H9 (cell line): ENCODE measurements around the gene PTPN11. TPM values are rescaled to one million over a fixed set of nuclear protein-coding genes. Genes with fewer than 3 reads are reported as not detected.

ENCODE experiments used
- DNase-seq: peaks from one replicate; pipeline ENCODE4 v3.0.0-alpha.2; 2017
- H2AFZ ChIP-seq: one replicate; pipeline ENCODE4 v1.6.1; 2013; ENCODE audit warnings: mild to moderate bottlenecking, low read length, control low read depth, moderate library complexity
- H2AK5ac ChIP-seq: 2 replicates; pipeline ENCODE4 v1.6.1; 2013; ENCODE audit warnings: low read length, control low read depth, mixed read lengths; ENCODE audit not compliant: insufficient read length
- H2BK120ac ChIP-seq: one replicate; pipeline ENCODE4 v1.6.1; 2013; ENCODE audit warnings: low read depth, mild to moderate bottlenecking, low read length, control low read depth, inconsistent platforms; ENCODE audit not compliant: poor library complexity, severe bottlenecking
- H2BK12ac ChIP-seq: 2 replicates; pipeline ENCODE4 v1.6.1; 2013; ENCODE audit warnings: low read length, control low read depth, mixed read lengths, low read depth; ENCODE audit not compliant: insufficient read length
- H2BK15ac ChIP-seq: 2 replicates; pipeline ENCODE4 v1.6.1; 2013; ENCODE audit warnings: low read depth, low read length, control low read depth
- H2BK20ac ChIP-seq: one replicate; pipeline ENCODE4 v1.6.1; 2013; ENCODE audit warnings: low read depth, mild to moderate bottlenecking, low read length, control low read depth, inconsistent platforms; ENCODE audit not compliant: poor library complexity, severe bottlenecking
- H2BK5ac ChIP-seq: 2 replicates; pipeline ENCODE4 v1.6.1; 2013; ENCODE audit warnings: low read length, control low read depth, mixed read lengths; ENCODE audit not compliant: insufficient read length
- H3K14ac ChIP-seq: 2 replicates; pipeline ENCODE4 v1.6.1; 2013; ENCODE audit warnings: low read length, control low read depth; ENCODE audit not compliant: insufficient read depth
- H3K18ac ChIP-seq: 2 replicates; pipeline ENCODE4 v1.6.1; 2013; ENCODE audit warnings: low read depth, mild to moderate bottlenecking, mixed read lengths, low read length, control low read depth; ENCODE audit not compliant: insufficient read length
- H3K23ac ChIP-seq: 2 replicates; pipeline ENCODE4 v1.6.1; 2013; ENCODE audit warnings: low read length, control low read depth, mixed read lengths, low read depth; ENCODE audit not compliant: insufficient read length
- H3K23me2 ChIP-seq: 2 replicates; pipeline ENCODE4 v1.6.1; 2013; ENCODE audit warnings: low read depth, mild to moderate bottlenecking, mixed read lengths, low read length, control low read depth; ENCODE audit not compliant: insufficient read length, poor library complexity, severe bottlenecking
- H3K27ac ChIP-seq: 2 replicates; pipeline ENCODE4 v1.5.1; 2013; ENCODE audit warnings: low read length, control low read depth, mixed read lengths, low read depth; ENCODE audit not compliant: insufficient read length
- H3K27me3 ChIP-seq: 2 replicates; pipeline ENCODE4 v1.6.1; 2013; ENCODE audit warnings: low read length, control low read depth, inconsistent platforms; ENCODE audit not compliant: insufficient read depth
- H3K4ac ChIP-seq: 2 replicates; pipeline ENCODE4 v1.6.1; 2013; ENCODE audit warnings: low read depth, mild to moderate bottlenecking, control low read depth, inconsistent platforms, low read length, moderate library complexity
- H3K4me1 ChIP-seq: 2 replicates; pipeline ENCODE4 v1.6.1; 2013; ENCODE audit warnings: low read length, control low read depth, inconsistent platforms; ENCODE audit not compliant: insufficient read depth
- H3K4me2 ChIP-seq: 2 replicates; pipeline ENCODE4 v1.6.1; 2013; ENCODE audit warnings: low read length, control low read depth, mixed read lengths; ENCODE audit not compliant: insufficient read length, insufficient read depth
- H3K56ac ChIP-seq: 2 replicates; pipeline ENCODE4 v1.6.1; 2013; ENCODE audit warnings: low read depth, mild to moderate bottlenecking, mixed read lengths, low read length, control low read depth; ENCODE audit not compliant: insufficient read length
- H3K79me1 ChIP-seq: 2 replicates; pipeline ENCODE4 v1.6.1; 2013; ENCODE audit warnings: low read depth, mild to moderate bottlenecking, moderate library complexity, low read length, control low read depth, inconsistent platforms; ENCODE audit not compliant: insufficient read depth, poor library complexity, severe bottlenecking
- H3K79me2 ChIP-seq: 2 replicates; pipeline ENCODE4 v1.6.1; 2013; ENCODE audit warnings: low read length, control low read depth, inconsistent platforms; ENCODE audit not compliant: insufficient read depth
- H3K9ac ChIP-seq: 2 replicates; pipeline ENCODE4 v1.6.1; 2013; ENCODE audit warnings: low read length, control low read depth, mixed read lengths; ENCODE audit not compliant: insufficient read length; ENCODE audit errors: extremely low read depth
- H3K9me3 ChIP-seq: one replicate; pipeline ENCODE4 v1.6.1; 2013; ENCODE audit warnings: low read depth, low read length, inconsistent platforms; ENCODE audit not compliant: control insufficient read depth
- H3T11ph ChIP-seq: one replicate; pipeline ENCODE4 v1.6.1; 2013; ENCODE audit warnings: mild to moderate bottlenecking, low read length, control low read depth, inconsistent platforms
- H4K20me1 ChIP-seq: one replicate; pipeline ENCODE4 v1.6.1; 2013; ENCODE audit not compliant: control insufficient read depth, insufficient read length, insufficient read depth
- H4K5ac ChIP-seq: 2 replicates; pipeline ENCODE4 v1.6.1; 2013; ENCODE audit warnings: low read depth, mild to moderate bottlenecking, mixed read lengths, low read length, control low read depth; ENCODE audit not compliant: insufficient read length
- H4K8ac ChIP-seq: replicated peaks from 2 replicates; pipeline ENCODE4 v1.6.1; 2013; ENCODE audit warnings: low read length, control low read depth, mixed read lengths, low read depth; ENCODE audit not compliant: insufficient read length
- H4K91ac ChIP-seq: 2 replicates; pipeline ENCODE4 v1.6.1; 2013; ENCODE audit warnings: low read depth, mild to moderate bottlenecking, moderate library complexity, mixed read lengths, low read length, control low read depth; ENCODE audit not compliant: insufficient read length
- H3K27ac Mint-ChIP-seq, 3 experiments: 2 replicates in 2 of 3; 3 replicates in 1 of 3; pipeline ENCODE4 v1.8.0; 2020 to 2021; ENCODE audit warnings: mixed read lengths in 3 of 3, mild to moderate bottlenecking in 1 of 3, moderate library complexity in 1 of 3
- H3K27me3 Mint-ChIP-seq: 2 replicates; pipeline ENCODE4 v1.8.0; 2021; ENCODE audit warnings: low read depth, mild to moderate bottlenecking, moderate library complexity, mixed read lengths
- H3K36me3 Mint-ChIP-seq, 3 experiments: 2 replicates in 2 of 3; 3 replicates in 1 of 3; pipeline ENCODE4 v1.8.0; 2020 to 2021; ENCODE audit warnings: low read depth in 3 of 3, mixed read lengths in 3 of 3; ENCODE audit not compliant: insufficient read depth in 1 of 3
- H3K4me1 Mint-ChIP-seq, 2 experiments: 2 replicates each; pipeline ENCODE4 v1.8.0; 2020; ENCODE audit warnings: mixed read lengths in 2 of 2
- H3K4me3 Mint-ChIP-seq, 2 experiments: 2 replicates in 1 of 2; 3 replicates in 1 of 2; pipeline ENCODE4 v1.8.0; 2020 to 2021; ENCODE audit warnings: mild to moderate bottlenecking in 2 of 2, mixed read lengths in 2 of 2, moderate library complexity in 1 of 2
- H3K9me3 Mint-ChIP-seq, 2 experiments: 2 replicates in 1 of 2; 3 replicates in 1 of 2; pipeline ENCODE4 v1.8.0; 2020; ENCODE audit warnings: mild to moderate bottlenecking in 2 of 2, mixed read lengths in 2 of 2, moderate library complexity in 1 of 2
- WGBS: extraction: QIAGEN DNeasy Blood & Tissue Kit; methylation state at CpG from one replicate; pipeline ENCODE4 v1.1.7; 2013; ENCODE audit warnings: missing lambda C conversion rate, low lambda C conversion rate, mixed read lengths; ENCODE audit not compliant: insufficient read length; ENCODE audit errors: extremely low coverage; 5-methylcytosine and 5-hydroxymethylcytosine counted together
- total RNA-seq: library from RNA; stranded (reverse); gene quantifications from 2 replicates; pipeline ENCODE4 v1.2.1, GENCODE V29; 2021
- TF ChIP-seq, protein P1 (sequence below): fragments of 200-600 bp; sonication (generic); conservative IDR thresholded peaks from 3 replicates; pipeline ENCODE4 v1.8.0; 2021; ENCODE audit warnings: antibody characterized with exemption, mild to moderate bottlenecking

PTPN11 gene
- total RNA-seq, 1 experiment from 2014 or later, result 112 TPM

DNA sequence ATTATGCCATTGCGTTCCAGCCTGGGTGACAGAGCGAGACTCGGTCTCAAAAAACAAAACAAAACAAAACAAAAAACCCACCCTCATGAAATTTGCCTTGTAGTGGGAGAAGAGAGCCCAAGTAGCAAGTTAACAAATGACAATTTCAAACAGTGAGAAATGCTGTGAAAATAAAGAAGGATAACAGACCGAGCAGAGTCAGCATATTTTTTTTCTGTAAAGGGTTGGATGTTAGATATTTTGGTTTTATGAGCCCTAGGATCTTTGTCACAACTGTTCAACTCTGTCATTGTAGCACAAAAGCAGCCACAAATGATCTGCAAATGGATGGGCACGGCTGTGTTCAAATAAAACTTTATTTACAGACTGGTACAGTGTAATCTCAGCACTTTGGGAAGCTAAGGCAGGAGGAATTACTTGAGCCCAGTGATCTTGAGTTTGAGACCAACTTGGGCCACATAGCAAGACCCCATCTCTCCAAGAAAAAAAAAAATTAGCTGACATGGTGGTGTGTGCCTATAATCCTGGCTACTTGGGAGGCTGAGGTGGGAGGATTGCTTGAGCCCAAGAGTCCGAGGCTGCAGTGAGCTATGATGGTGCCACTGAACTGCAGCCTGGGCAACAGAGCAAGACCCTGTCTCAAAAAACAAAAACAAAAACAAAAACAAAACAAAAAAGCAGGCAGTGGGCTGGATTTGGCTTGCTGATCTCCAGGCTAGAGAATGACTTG, 117.1 kb downstream of the PTPN11 start:
- Histone ChIP-seq H4K8ac (no peak overlapping the region), H3K4me1 (peaks cover 2% of the 10 kb centered on the region; the same call in 1 of the 2 replicates), H3K4ac (no peak overlapping the region), H3K18ac (no peak overlapping the region), H3K23ac (no peak overlapping the region), H3K4me2 (no peak overlapping the region), H3K27ac (no peak overlapping the region), H2BK15ac (no peak overlapping the region), H4K91ac (no peak overlapping the region), H2AK5ac (no peak overlapping the region), H3T11ph (no peak overlapping the region), H2BK120ac (no peak overlapping the region), H3K27me3 (no peaks in the 10 kb centered on the region), H2AFZ (no peak overlapping the region), H2BK12ac (no peak overlapping the region), H3K56ac (no peak overlapping the region), H3K23me2 (no peaks in the 10 kb centered on the region), H4K20me1 (no peaks in the 10 kb centered on the region), H3K14ac (no peak overlapping the region), H4K5ac (no peak overlapping the region), H3K79me2 (no peaks in the 10 kb centered on the region), H3K9ac (no peak overlapping the region), H2BK5ac (no peak overlapping the region), H3K79me1 (no peaks in the 10 kb centered on the region), H2BK20ac (no peak overlapping the region), H3K9me3 (no peaks in the 10 kb centered on the region)
- Mint-ChIP-seq H3K27me3 (peaks cover 5% of the 10 kb centered on the region), H3K4me3 (no peak overlapping the region), H3K9me3 (no peaks in the 10 kb centered on the region), H3K27ac (no peak overlapping the region), H3K4me1 (peaks cover 5 to 11% of the 10 kb centered on the region in 2 experiments), H3K36me3 (no peaks in the 10 kb centered on the region; a peak in 1 of 7 replicates)
- TF ChIP-seq, protein P1, sequence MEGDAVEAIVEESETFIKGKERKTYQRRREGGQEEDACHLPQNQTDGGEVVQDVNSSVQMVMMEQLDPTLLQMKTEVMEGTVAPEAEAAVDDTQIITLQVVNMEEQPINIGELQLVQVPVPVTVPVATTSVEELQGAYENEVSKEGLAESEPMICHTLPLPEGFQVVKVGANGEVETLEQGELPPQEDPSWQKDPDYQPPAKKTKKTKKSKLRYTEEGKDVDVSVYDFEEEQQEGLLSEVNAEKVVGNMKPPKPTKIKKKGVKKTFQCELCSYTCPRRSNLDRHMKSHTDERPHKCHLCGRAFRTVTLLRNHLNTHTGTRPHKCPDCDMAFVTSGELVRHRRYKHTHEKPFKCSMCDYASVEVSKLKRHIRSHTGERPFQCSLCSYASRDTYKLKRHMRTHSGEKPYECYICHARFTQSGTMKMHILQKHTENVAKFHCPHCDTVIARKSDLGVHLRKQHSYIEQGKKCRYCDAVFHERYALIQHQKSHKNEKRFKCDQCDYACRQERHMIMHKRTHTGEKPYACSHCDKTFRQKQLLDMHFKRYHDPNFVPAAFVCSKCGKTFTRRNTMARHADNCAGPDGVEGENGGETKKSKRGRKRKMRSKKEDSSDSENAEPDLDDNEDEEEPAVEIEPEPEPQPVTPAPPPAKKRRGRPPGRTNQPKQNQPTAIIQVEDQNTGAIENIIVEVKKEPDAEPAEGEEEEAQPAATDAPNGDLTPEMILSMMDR, result no peak
- no peak for DNase-seq
- no CpG with 5 or more reads among the region's 6 CpGs for WGBS
